GM03348 (cell line): ENCODE measurements around the gene TSHR.

Experiments
- DNase-seq: peaks from one replicate; pipeline ENCODE4 v3.0.0; 2012; ENCODE audit warnings: low spot score

The TSHR gene

GRCh38 chr14:81187832-81188522 lies 232.6 kb downstream of the TSHR start:
- DNase-seq = no peak

GRCh38 chr14:81192594-81192993 lies 237.2 kb downstream of the TSHR start:
- no peak for DNase-seq

- DNase-seq = no peak
Observed at GRCh38 chr14:81193924-81194633, 238.7 kb downstream of the TSHR start.
